Left lung (tissue), 10 donors: ENCODE data around the gene SLC38A8. TPM values are rescaled to one million over a fixed set of nuclear protein-coding genes. Genes with fewer than 3 reads are reported as not detected.

ENCODE experiments used
- ATAC-seq: fragments of 200-7000 bp; cut with Tn5 transposase; one replicate; pipeline ENCODE4 v1.9.1; 2020; ENCODE audit warnings: moderate library complexity
- DNase-seq, 4 donors: peaks; one replicate each; pipeline ENCODE4 v3.0.0-alpha.2; 2013 to 2020
- H3K27ac ChIP-seq, 2 donors: fragments of 200-600 bp; sonication (generic) in 1 of 2; one replicate each; pipeline versions ENCODE4 v1.5.0 to v1.8.0; 2020 to 2021
- H3K27me3 ChIP-seq, 2 donors: fragments of 200-600 bp; sonication (generic) in 1 of 2; one replicate each; pipeline versions ENCODE4 v1.5.0 to v1.8.0; 2020 to 2021
- H3K36me3 ChIP-seq, 2 donors: fragments of 200-600 bp; sonication (generic) in 1 of 2; one replicate each; pipeline versions ENCODE4 v1.5.0 to v1.8.0; 2020 to 2021
- H3K4me1 ChIP-seq, 2 donors: fragments of 200-600 bp; one replicate each; pipeline ENCODE4 v1.8.0; 2021
- H3K4me3 ChIP-seq, 2 donors: fragments of 200-600 bp; sonication (generic) in 1 of 2; one replicate each; pipeline versions ENCODE4 v1.5.0 to v1.8.0; 2020 to 2021; ENCODE audit warnings: mild to moderate bottlenecking in 1 of 2
- H3K9me3 ChIP-seq, 2 donors: fragments of 200-600 bp; sonication (generic) in 1 of 2; one replicate each; pipeline versions ENCODE4 v1.5.0 to v1.8.0; 2020 to 2021
- CTCF ChIP-seq, 2 donors: fragments of 200-600 bp; sonication (generic) in 1 of 2; IDR thresholded peaks; one replicate each; pipeline versions ENCODE4 v1.5.0 to v1.8.0; 2021; ENCODE audit warnings: antibody characterized with exemption in 2 of 2
- intact Hi-C, 2 donors: fragments of 100-400 bp; cut with DNase I; formaldehyde crosslinking; loops; one replicate each; pipeline versions ENCODE4 v1.11.2 to v1.14.2; 2022
- polyA plus RNA-seq, 6 donors: library from polyadenylated mRNA; unstranded; fragments of 120-200 nt; gene quantifications; one replicate each; pipeline ENCODE4 v1.2.1, GENCODE V29; 2013; ENCODE audit not compliant: insufficient read length in 6 of 6
- total RNA-seq, 2 donors: library from RNA; stranded (reverse); fragmentation: NEBNext Ultra II Directional; extraction: Animal tissue kit (Norgen Biotek cat#: 25700); gene quantifications; one replicate each; pipeline ENCODE4 v1.2.1, GENCODE V29; 2021
- donor health status: DM: no; HTN: yes; CAD: no.
- donor health status: DM: no; HTN: no; CAD: no.

The SLC38A8 gene
- total and polyA plus RNA-seq, 8 donors = 0.65 TPM; not detected in 7

GRCh38 chr16:84036131-84036530 is 6.5 kb downstream of the SLC38A8 start:
- Histone ChIP-seq H3K36me3 (no peaks in the 10 kb centered on the region), H3K4me1 (no peaks in the 10 kb centered on the region), H3K4me3 (no peak overlapping the region), H3K27ac (no peak overlapping the region), H3K27me3 (peaks cover 0 to 63% of the 10 kb centered on the region in 2 donors), H3K9me3 (peaks cover 0 to 11% of the 10 kb centered on the region in 2 donors)
- DNase-seq (no peak), ATAC-seq (no peak)
- intact Hi-C loops = no loop called here
- TF ChIP-seq CTCF (IDR thresholded peaks at IDR 0.05) = no peak

GRCh38 chr16:84034516-84034915 is 8.1 kb downstream of the SLC38A8 start:
- Histone ChIP-seq H3K4me3 (no peak overlapping the region), H3K27ac (no peak overlapping the region), H3K9me3 (peaks cover 0 to 11% of the 10 kb centered on the region in 2 donors), H3K4me1 (no peaks in the 10 kb centered on the region), H3K27me3 (peaks cover 0 to 53% of the 10 kb centered on the region in 2 donors), H3K36me3 (no peaks in the 10 kb centered on the region)
- DNase-seq (peak in 1 of 4 donors; percentile 38), ATAC-seq (no peak)
- intact Hi-C loops = no loop called here
- no peak for TF ChIP-seq CTCF (IDR thresholded peaks at IDR 0.05)

GRCh38 chr16:84033251-84034195 is 9.1 kb downstream of the SLC38A8 start:
- H3K4me1 ChIP-seq = no peaks in the 10 kb centered on the region
- no peaks in the 10 kb centered on the region for H3K36me3 ChIP-seq
- peak in 1 of 4 donors; percentile 57 for DNase-seq
- H3K4me3 ChIP-seq = no peak overlapping the region
- no peak overlapping the region for H3K27ac ChIP-seq
- peaks cover 0 to 11% of the 10 kb centered on the region in 2 donors for H3K9me3 ChIP-seq
- ATAC-seq = no peak
- TF ChIP-seq CTCF (IDR thresholded peaks at IDR 0.05) = no peak
- intact Hi-C loops = no loop called here
- peaks cover 0 to 48% of the 10 kb centered on the region in 2 donors for H3K27me3 ChIP-seq

GRCh38 chr16:84032458-84033178 is 10.0 kb downstream of the SLC38A8 start:
- Histone ChIP-seq H3K9me3 (peaks cover 0 to 11% of the 10 kb centered on the region in 2 donors), H3K36me3 (no peaks in the 10 kb centered on the region), H3K27ac (no peak overlapping the region), H3K4me1 (no peaks in the 10 kb centered on the region), H3K4me3 (no peak overlapping the region), H3K27me3 (peaks cover 0 to 55% of the 10 kb centered on the region in 2 donors)
- intact Hi-C loops = no loop called here
- ATAC-seq (no peak), DNase-seq (peak in 2 of 4 donors; percentile 16 to 60)
- no peak for TF ChIP-seq CTCF (IDR thresholded peaks at IDR 0.05)

- TF ChIP-seq CTCF (IDR thresholded peaks at IDR 0.05) = no peak
- peak in 1 of 4 donors; percentile 40 for DNase-seq
- Histone ChIP-seq H3K27ac (no peak overlapping the region), H3K36me3 (no peaks in the 10 kb centered on the region), H3K27me3 (peaks cover 0 to 65% of the 10 kb centered on the region in 2 donors), H3K4me3 (no peak overlapping the region), H3K9me3 (peaks cover 0 to 11% of the 10 kb centered on the region in 2 donors), H3K4me1 (no peaks in the 10 kb centered on the region)
- intact Hi-C loops = no loop called here
- ATAC-seq = no peak
Observed at GRCh38 chr16:84031556-84031955, 11.0 kb downstream of the SLC38A8 start.
